ENCODE measurements around the gene PLXNA2.

- TF ChIP-seq CTCF (IDR thresholded peaks at IDR 0.05 in 2 of 3, conservative IDR thresholded peaks at IDR 0.05 in 1 of 3; ENCODE audit: borderline replicate concordance in 1 of 3, insufficient read depth in 1 of 3, low read depth in 2 of 3, low read length in 2 of 3): no peak
- no peak for TF ChIP-seq REST (IDR thresholded peaks at IDR 0.05; ENCODE audit: low read depth)
- no peak for TF ChIP-seq EZH2 (IDR thresholded peaks at IDR 0.05)
- TF ChIP-seq YY1 (IDR thresholded peaks at IDR 0.05; ENCODE audit: extremely low read depth, insufficient replicate concordance, low read depth, low read length): no peak
- TF ChIP-seq POLR2AphosphoS5 (IDR thresholded peaks at IDR 0.05; ENCODE audit: low read depth, low read length): no peak
- no peak for TF ChIP-seq SP1 (IDR thresholded peaks at IDR 0.05; ENCODE audit: low read depth)
- no peak for TF ChIP-seq POLR2A (IDR thresholded peaks at IDR 0.05; ENCODE audit: borderline replicate concordance, extremely low read depth, insufficient read depth, insufficient read length)
- no peak for TF ChIP-seq JUND (IDR thresholded peaks at IDR 0.05)
- TF ChIP-seq RAD21 (IDR thresholded peaks at IDR 0.05; ENCODE audit: low read depth): no peak
- TF ChIP-seq EGR1 (IDR thresholded peaks at IDR 0.05; ENCODE audit: low read depth): no peak
Measured at GRCh38 chr1:208006258-208006920, 237.8 kb downstream of the PLXNA2 start.

Data from HCT116 (cell line).